Measurements from ENCODE around the gene GRIA3. TPM values are rescaled to one million over a fixed set of nuclear protein-coding genes. Genes with fewer than 3 reads are reported as not detected.
A peak's percentile ranks its signal among the peaks of the same experiment; 100 is the strongest.

The GRIA3 gene
- total RNA-seq, 1 donor from 2014 or later: under 0.01 TPM

GRCh38 chrX:123175366-123176122 lies 8.5 kb upstream of the GRIA3 start:
- no peak for TF ChIP-seq CTCF (conservative IDR thresholded peaks at IDR 0.05; ENCODE audit: low read depth, low read length)
- DNase-seq (ENCODE audit: low read depth): no peak
- H3K4me3 ChIP-seq (ENCODE audit: low read depth, low read length): no peak overlapping the region

- no peak for DNase-seq (ENCODE audit: low read depth)
- TF ChIP-seq CTCF (conservative IDR thresholded peaks at IDR 0.05; ENCODE audit: low read depth, low read length): no peak
- no peak overlapping the region for H3K4me3 ChIP-seq (ENCODE audit: low read depth, low read length)
Observed at GRCh38 chrX:123181233-123181914, 2.7 kb upstream of the GRIA3 start.

GRCh38 chrX:123184866-123185276 lies 793 bp downstream of the GRIA3 start:
- H3K4me3 ChIP-seq (ENCODE audit: low read depth, low read length): peak overlapping the region; percentile 59
- no peak for DNase-seq (ENCODE audit: low read depth)
- no peak for TF ChIP-seq CTCF (conservative IDR thresholded peaks at IDR 0.05; ENCODE audit: low read depth, low read length)

- no peak for TF ChIP-seq CTCF (conservative IDR thresholded peaks at IDR 0.05; ENCODE audit: low read depth, low read length)
Observed at GRCh38 chrX:123185721-123186120, 1.6 kb downstream of the GRIA3 start.

DNA sequence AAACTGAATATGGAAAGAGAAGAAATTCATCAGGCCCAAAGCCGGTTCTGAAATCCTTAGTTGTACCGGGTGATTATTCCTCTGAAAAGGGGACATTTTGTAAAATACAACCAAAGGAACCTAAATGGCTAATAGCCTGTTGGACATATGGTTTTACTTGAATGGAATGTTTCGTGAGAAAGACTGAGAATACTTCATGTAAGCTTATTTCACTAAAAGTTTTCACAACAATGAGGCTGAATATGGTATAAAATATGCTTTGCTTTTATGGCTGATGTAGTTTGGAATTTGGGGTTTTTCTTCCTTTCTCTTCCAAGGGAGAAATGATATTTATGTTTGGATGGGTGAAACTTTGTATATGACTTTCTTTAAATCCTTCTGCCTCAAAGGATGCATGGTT lies 2.7 kb downstream of the GRIA3 start:
- no peak for TF ChIP-seq CTCF (conservative IDR thresholded peaks at IDR 0.05; ENCODE audit: low read depth, low read length)
- H3K4me3 ChIP-seq (ENCODE audit: low read depth, low read length): no peak overlapping the region

More at GRCh38 chrX:123185721-123186120, 1.6 kb downstream of the GRIA3 start:
- no peak for DNase-seq (ENCODE audit: low read depth)
- H3K4me3 ChIP-seq (ENCODE audit: low read depth, low read length): peak overlapping the region; percentile 59

GRCh38 chrX:123188081-123188480 lies 4.0 kb downstream of the GRIA3 start:
- TF ChIP-seq CTCF (conservative IDR thresholded peaks at IDR 0.05; ENCODE audit: low read depth, low read length): no peak
- DNase-seq (ENCODE audit: low read depth): no peak

More for the DNA sequence above, 2.7 kb downstream of the GRIA3 start:
- no peak for DNase-seq (ENCODE audit: low read depth)

More at GRCh38 chrX:123188081-123188480, 4.0 kb downstream of the GRIA3 start:
- H3K4me3 ChIP-seq (ENCODE audit: low read depth, low read length): no peak overlapping the region

Data from epithelial cell of proximal tubule (primary cell).